SJCRH30 (cell line): ENCODE data around the gene APBA3. TPM values are rescaled to one million over a fixed set of nuclear protein-coding genes. Genes with fewer than 3 reads are reported as not detected.

Experiments
- DNase-seq, 2 experiments: peaks; one replicate each; pipeline ENCODE4 v3.0.0-alpha.2; 2015 to 2020
- H3K27ac ChIP-seq: fragments of 250-450 bp; sonication (Bioruptor Pico); 2 replicates; pipeline ENCODE4 v1.5.1; 2020; ENCODE audit warnings: mild to moderate bottlenecking, moderate library complexity
- H3K27me3 ChIP-seq: fragments of 250-450 bp; sonication (Bioruptor Pico); 2 replicates; pipeline ENCODE4 v1.5.1; 2020; ENCODE audit warnings: mild to moderate bottlenecking, moderate library complexity
- H3K36me3 ChIP-seq: fragments of 250-450 bp; sonication (Bioruptor Pico); 2 replicates; pipeline ENCODE4 v1.5.1; 2020; ENCODE audit warnings: mild to moderate bottlenecking, moderate library complexity
- H3K4me1 ChIP-seq: fragments of 250-450 bp; sonication (Bioruptor Pico); 2 replicates; pipeline ENCODE4 v1.5.1; 2020; ENCODE audit warnings: mild to moderate bottlenecking, moderate library complexity
- H3K4me3 ChIP-seq: fragments of 250-450 bp; sonication (Bioruptor Pico); 2 replicates; pipeline ENCODE4 v1.5.1; 2020; ENCODE audit warnings: mild to moderate bottlenecking, moderate library complexity
- H3K9me3 ChIP-seq: fragments of 250-450 bp; sonication (Bioruptor Pico); replicated peaks from 2 replicates; pipeline ENCODE4 v1.5.1; 2020; ENCODE audit warnings: mild to moderate bottlenecking, moderate library complexity
- total RNA-seq: library from RNA; depleted of rRNA; stranded (reverse); fragments of >200 nt; shearing (Covaris generic); gene quantifications from 2 replicates; pipeline ENCODE4 v1.2.3, GENCODE V29; 2014

The APBA3 gene
- total RNA-seq, 1 experiment from 2014 or later: 15.0 TPM

DNA sequence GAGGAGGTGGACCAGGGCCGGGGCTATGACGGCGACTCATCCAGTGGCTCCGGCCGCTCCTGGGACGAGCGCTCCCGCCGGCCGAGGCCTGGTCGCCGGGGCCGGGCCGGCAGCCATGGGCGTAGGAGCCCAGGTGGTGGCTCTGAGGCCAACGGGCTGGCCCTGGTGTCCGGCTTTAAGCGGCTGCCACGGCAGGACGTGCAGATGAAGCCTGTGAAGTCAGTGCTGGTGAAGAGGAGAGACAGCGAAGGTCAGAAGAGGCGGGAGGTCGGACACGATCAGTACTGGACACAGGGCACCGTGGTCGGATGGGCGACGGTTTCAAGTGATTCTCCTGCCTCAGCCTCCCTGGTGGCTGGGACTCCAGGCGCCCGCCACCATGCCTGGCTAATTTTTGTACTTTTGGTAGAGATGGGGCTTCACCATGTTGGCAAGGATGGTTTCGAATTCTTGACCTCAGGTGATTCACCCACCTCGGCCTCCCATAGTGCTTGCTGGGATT, 31.0 kb downstream of the APBA3 start:
- no peak for DNase-seq
- Histone ChIP-seq H3K36me3 (no peaks in the 10 kb centered on the region), H3K4me1 (no peaks in the 10 kb centered on the region), H3K27me3 (no peaks in the 10 kb centered on the region), H3K27ac (no peak overlapping the region), H3K9me3 (no peaks in the 10 kb centered on the region), H3K4me3 (no peak overlapping the region)

DNA sequence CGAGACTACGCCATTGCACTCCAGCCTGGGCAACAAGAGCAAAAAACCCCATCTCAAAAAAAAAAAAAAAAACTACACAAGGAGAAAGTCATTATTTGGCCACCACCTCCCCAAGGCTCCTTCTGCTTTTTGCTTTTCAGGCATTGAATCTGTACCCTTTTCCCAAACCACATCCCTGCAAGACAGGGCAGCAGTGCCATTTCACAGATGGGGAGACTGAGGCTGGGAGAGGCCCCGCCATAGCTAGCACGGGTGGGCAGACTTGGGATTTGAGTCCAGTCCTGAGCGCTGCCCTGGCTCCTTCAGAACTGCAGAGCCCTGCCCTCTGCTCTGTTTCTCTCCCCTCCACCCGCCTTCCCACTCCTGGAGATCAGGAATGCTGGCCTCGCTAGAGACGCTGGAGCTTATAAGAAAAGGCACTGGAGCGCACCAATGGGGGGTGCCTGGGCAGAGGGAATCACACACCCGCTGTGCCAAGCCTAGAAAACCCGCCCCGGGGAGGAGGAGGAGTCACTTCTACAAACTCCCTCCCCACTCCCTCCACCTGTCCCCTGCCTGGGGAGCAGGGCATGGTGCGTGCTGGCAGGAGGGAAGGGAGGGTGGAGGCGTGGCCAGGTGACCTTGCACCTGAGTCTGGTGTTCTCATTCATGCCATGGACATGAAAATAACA, 35.7 kb downstream of the APBA3 start:
- no peak for DNase-seq
- Histone ChIP-seq H3K4me3 (no peak overlapping the region), H3K4me1 (no peaks in the 10 kb centered on the region), H3K36me3 (no peaks in the 10 kb centered on the region), H3K9me3 (no peaks in the 10 kb centered on the region), H3K27ac (no peak overlapping the region), H3K27me3 (peaks cover 15% of the 10 kb centered on the region)

DNA sequence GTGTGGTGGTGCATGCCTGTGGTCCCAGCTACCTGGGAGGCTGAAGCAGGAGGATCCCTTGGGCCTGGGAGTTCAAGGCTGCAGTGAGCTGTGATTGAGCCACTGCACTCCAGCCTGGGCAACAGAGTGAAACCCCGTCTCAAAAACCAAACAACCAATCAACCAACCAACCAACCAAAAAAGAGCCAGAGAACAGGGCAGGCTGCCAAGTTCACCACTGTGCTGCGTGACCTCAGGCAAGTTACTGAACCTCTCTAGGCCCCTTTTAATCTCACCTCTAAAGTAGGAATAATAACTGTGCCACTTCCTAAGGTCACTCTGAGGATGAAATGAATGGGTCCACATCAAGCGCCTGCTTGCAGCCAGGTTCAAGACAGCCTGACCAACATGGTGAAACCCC, 36.4 kb downstream of the APBA3 start:
- no peak for DNase-seq
- Histone ChIP-seq H3K4me3 (no peak overlapping the region), H3K4me1 (no peaks in the 10 kb centered on the region), H3K27me3 (peaks cover 15% of the 10 kb centered on the region), H3K27ac (no peak overlapping the region), H3K36me3 (no peaks in the 10 kb centered on the region), H3K9me3 (no peaks in the 10 kb centered on the region)

DNA sequence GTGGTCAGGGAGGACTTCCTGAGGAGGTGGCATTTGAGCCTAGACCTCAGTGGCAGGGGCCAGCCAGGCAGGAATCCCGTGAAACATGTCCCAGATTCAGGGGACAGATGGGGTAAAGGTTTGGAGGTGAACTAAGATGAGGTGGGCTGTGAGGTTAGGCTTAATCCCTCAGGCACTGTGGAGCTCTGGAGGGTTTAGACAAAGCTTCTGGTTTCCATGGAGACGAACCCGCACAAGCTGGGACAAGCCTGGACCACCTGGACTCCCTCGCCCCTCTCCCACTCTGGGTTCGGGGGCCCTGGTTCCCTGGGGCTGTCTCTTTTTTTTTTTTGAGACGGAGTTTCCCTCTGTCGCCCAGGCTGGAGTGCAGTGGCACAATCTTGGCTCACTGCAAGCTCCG, 37.6 kb downstream of the APBA3 start:
- H3K27me3 ChIP-seq: peaks cover 22% of the 10 kb centered on the region
- no peaks in the 10 kb centered on the region for H3K36me3 ChIP-seq
- no peaks in the 10 kb centered on the region for H3K4me1 ChIP-seq
- DNase-seq: peak in 1 of 2 experiments; percentile 26
- H3K4me3 ChIP-seq: no peak overlapping the region
- no peak overlapping the region for H3K27ac ChIP-seq
- no peaks in the 10 kb centered on the region for H3K9me3 ChIP-seq

DNA sequence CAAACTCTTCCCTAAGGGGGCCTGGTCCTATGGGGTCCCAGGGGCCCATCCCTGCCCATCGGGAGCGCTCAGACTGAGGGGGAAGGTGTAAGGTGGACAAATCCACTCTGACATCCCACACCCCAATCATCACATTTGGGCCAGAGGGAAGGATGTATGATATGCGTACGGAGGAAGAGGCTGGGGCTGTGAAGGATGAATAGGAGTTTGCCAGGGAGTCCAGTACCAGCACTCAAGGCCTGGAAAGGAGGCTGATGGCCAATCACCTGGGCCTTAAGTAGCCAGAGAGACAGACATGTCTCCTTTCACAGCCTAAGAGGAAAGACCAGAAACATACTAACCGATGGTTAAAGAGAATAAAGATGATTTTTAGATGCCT, 38.4 kb downstream of the APBA3 start:
- Histone ChIP-seq H3K27me3 (peaks cover 23% of the 10 kb centered on the region), H3K4me3 (no peak overlapping the region), H3K4me1 (no peaks in the 10 kb centered on the region)

DNA sequence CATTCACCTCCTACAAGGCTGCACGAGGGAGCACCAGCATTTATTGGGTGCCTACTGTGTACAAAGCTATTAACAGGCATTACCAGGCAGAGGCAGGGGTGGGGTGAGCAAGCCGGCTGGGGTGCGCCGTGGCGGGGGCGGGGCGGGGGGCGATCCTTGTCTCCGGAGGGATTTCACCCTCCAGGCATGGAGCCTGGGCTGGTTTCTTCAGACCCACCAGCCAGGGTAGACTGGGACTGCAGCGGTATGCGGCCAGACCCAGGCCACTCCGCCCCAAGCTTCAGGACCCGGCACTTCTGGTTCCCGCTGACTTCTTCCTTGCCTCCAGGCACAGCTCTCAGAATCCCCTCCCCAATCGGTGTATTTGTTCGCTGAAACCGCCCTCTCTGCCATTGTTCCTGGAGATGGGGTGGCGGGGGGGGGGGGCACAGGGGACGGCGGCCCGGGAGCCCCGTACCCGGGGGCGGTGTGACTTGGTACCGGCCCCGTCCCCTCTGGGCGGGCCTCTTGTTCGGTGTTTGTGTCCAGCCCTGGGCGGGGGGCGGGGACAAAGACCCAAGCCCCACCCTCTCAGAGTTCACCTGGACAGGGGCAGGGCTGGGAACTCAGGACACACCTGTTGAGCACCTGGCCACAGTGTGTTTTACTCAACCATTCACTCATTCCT, 38.9 kb downstream of the APBA3 start:
- no peaks in the 10 kb centered on the region for H3K9me3 ChIP-seq

More for the DNA sequence above, 38.4 kb downstream of the APBA3 start:
- no peaks in the 10 kb centered on the region for H3K36me3 ChIP-seq
- H3K9me3 ChIP-seq: no peaks in the 10 kb centered on the region
- no peak overlapping the region for H3K27ac ChIP-seq
- DNase-seq: no peak

DNA sequence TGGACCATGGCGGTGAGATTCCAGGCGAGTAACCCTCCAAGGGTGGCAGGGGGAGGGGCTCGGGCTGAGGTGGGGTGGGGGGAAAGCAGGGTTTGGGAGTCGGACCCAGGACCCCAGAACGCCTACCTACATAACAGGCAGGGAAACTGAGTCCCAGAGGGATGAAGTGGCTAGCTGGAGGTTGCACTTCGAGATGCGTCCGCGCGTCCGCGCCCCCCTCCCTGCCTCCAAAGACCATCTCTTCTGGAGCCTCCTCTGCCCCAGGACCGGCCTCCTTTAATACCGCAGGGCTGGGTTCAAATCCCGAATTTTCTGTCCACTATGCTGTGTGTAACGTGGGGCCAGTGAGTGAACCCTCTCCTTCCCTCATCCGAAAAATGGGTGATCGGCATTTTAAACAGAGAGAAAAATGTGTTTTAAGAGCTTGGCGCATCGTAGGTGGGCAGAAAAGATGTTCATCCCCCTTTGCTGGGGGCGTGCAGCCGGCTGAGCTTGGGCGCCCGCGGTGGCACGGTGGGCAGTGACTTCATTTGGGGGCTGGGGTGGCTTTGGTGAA, 39.5 kb downstream of the APBA3 start:
- H3K9me3 ChIP-seq: no peaks in the 10 kb centered on the region
- no peak overlapping the region for H3K27ac ChIP-seq
- no peak overlapping the region for H3K4me3 ChIP-seq
- DNase-seq: no peak
- H3K36me3 ChIP-seq: no peaks in the 10 kb centered on the region
- H3K4me1 ChIP-seq: no peaks in the 10 kb centered on the region
- H3K27me3 ChIP-seq: peaks cover 23% of the 10 kb centered on the region

More for the DNA sequence above, 38.9 kb downstream of the APBA3 start:
- no peak for DNase-seq
- H3K4me3 ChIP-seq: no peak overlapping the region
- H3K4me1 ChIP-seq: no peaks in the 10 kb centered on the region
- peaks cover 23% of the 10 kb centered on the region for H3K27me3 ChIP-seq
- no peaks in the 10 kb centered on the region for H3K36me3 ChIP-seq
- H3K27ac ChIP-seq: no peak overlapping the region

DNA sequence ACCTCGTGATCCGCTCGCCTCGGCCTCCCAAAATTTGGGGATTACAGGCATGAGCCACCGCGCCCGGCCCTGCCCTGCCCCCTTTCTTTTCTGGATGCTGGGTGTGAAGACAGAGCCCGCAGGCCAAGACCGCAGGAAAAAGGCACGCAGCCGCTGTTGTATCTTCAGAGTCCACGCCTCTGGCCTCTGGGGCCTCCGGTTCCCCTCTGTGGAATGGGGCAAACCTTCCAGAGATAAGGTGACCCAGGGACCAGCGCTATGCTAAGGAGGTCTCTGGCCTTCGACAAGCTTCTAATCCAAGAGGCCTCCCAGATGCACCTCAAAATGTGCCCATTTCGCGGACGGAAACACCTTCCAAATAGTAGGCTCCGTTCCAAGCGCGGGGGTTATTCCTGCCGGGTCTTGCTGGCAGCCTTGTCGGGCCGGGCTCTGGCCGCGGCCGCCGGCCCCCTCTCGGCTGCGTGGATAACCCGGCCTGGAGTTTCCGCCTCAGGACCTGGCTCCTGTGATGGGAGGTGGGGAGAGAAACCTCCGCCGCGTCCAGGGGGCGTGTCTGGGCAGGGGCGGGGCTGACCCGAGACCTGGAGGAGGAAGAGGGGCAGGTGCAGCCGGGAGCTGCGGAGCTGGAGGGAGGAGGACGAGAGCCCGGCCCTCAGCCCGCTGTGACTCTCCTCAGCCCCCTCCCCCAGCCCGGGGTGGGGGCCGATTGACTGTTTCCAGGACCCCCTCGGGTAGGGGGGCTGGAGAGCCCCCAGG, 40.2 kb downstream of the APBA3 start:
- Histone ChIP-seq H3K9me3 (no peaks in the 10 kb centered on the region), H3K36me3 (no peaks in the 10 kb centered on the region), H3K4me1 (no peaks in the 10 kb centered on the region), H3K27ac (no peak overlapping the region), H3K4me3 (no peak overlapping the region), H3K27me3 (peaks cover 23% of the 10 kb centered on the region)
- DNase-seq: peak; percentile 82 to 84

DNA sequence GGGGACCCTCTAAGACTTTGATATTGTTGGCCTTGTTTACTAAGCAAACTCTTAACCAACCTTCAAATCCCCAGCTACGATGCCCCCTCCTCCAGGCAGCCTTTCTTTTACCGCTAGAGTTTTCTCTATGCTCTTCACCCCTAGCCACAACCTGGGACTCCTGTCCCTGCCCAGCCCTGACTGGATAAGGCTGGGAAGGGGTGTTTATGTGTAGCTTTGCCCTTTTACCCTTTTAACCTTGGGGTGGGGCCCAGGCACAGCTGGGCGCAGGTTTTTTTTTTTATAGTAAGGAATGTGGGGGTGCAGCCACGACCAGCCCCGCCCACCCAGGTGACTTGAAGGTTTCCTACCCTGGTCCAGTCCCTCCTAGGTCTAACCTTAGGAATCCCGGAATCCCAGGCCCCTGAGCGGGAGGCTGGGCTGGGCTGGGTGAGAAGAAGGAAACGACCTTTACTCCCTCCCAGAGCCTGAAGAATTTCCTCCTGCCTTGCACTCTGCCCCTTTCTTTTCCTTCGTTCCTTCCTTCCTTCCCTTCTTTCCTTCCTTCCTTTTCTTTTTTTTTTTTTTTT, 41.1 kb downstream of the APBA3 start:
- Histone ChIP-seq H3K4me3 (no peak overlapping the region), H3K27me3 (peaks cover 23% of the 10 kb centered on the region), H3K27ac (no peak overlapping the region), H3K36me3 (no peaks in the 10 kb centered on the region), H3K4me1 (no peaks in the 10 kb centered on the region), H3K9me3 (no peaks in the 10 kb centered on the region)
- DNase-seq: no peak

DNA sequence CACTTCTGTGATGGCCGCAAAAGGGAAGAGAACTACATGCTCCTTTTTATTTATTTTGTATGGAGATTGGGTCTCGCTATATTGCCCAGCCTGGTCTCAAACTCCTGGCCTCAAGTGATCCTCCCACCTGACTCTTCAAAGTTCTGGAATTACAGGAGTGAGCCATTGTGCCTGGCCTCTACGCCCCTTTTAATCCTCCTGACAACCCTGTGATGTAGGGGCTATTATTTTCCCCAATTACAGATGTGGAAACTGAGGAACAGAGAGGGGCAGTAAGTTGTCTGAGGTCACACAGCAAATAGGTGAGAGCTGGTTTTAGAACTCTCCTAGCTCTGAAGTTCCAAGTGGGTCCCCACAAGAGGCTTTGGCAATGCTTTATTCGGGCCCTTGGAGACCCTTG, 41.6 kb downstream of the APBA3 start:
- Histone ChIP-seq H3K4me1 (no peaks in the 10 kb centered on the region), H3K27ac (no peak overlapping the region), H3K4me3 (no peak overlapping the region), H3K27me3 (peaks cover 23% of the 10 kb centered on the region), H3K9me3 (no peaks in the 10 kb centered on the region), H3K36me3 (no peaks in the 10 kb centered on the region)
- no peak for DNase-seq

DNA sequence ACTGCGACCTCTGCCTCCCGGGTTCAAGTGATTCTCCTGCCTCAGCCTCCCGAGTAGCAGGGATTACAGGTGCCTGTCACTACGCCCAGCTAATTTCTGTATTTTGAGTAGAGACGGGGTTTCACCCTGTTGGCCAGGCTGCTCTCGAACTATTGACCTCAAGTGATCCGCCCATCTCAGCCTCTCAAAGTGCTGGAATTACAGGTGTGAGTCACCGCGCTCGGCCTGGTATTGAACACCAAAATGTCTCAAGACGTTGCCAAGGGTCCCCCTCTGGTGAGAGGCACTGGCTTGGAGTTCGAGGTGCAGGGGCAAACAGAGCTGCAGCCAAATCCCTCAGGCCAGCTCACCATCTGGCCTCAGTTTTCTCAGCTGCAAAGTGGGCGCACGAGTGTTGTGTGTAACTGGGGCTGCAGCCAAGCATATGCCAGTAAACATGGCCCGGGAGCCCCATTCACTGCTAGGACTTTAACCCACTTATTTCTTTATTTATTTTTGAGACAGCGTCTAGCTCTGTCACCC, 45.3 kb downstream of the APBA3 start:
- H3K27ac ChIP-seq: no peak overlapping the region
- no peaks in the 10 kb centered on the region for H3K4me1 ChIP-seq
- no peaks in the 10 kb centered on the region for H3K9me3 ChIP-seq
- H3K36me3 ChIP-seq: no peaks in the 10 kb centered on the region
- H3K4me3 ChIP-seq: no peak overlapping the region
- peaks cover 17% of the 10 kb centered on the region for H3K27me3 ChIP-seq
- no peak for DNase-seq

DNA sequence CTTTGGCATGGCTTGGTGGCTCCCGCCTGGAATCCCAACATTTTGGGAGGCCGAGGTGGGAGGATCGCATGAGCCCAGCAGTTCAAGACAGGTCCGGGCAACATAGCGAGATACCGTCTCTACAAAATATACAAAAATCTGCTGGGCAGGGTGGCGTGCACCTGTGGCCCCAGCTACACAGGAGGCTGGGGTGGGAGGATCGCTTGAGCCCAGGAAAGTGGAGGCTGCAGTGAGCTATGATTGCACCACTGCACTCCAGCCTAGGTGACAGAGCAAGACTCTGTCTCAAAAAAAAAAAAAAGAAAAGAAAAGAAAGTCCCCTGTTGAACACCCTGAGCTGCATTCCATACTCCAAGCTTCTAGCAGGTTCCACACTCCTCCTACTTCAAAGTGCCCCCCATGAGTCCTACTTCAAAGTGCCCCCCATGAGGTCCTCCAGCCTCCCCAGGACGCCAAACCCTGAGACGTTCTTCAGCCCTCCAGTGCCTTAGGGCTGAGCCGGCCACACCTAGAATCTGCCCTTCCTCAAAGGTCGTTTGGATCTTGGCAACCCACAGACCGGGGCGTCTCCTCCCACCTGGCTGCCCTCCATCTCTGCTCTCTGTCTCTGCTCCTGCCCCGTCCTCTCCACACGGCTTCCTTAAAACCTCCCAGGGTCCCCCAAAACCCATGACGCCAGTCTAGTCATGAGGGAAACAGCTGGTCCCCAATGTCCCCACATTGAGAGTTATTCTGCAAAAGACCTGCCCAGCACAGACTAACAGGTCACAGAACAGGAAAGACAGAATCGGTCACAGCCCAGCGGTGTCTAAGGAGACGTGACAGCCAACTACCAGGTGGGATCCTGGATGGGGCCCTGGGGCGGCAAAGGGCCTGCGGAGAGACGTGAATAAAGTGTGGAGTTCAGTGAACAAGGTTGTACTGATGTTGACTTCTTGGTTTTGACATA, 48.6 kb downstream of the APBA3 start:
- DNase-seq: no peak
- no peak overlapping the region for H3K27ac ChIP-seq
- H3K9me3 ChIP-seq: no peaks in the 10 kb centered on the region
- no peaks in the 10 kb centered on the region for H3K36me3 ChIP-seq
- no peaks in the 10 kb centered on the region for H3K4me1 ChIP-seq
- peaks cover 25% of the 10 kb centered on the region for H3K27me3 ChIP-seq
- H3K4me3 ChIP-seq: no peak overlapping the region

DNA sequence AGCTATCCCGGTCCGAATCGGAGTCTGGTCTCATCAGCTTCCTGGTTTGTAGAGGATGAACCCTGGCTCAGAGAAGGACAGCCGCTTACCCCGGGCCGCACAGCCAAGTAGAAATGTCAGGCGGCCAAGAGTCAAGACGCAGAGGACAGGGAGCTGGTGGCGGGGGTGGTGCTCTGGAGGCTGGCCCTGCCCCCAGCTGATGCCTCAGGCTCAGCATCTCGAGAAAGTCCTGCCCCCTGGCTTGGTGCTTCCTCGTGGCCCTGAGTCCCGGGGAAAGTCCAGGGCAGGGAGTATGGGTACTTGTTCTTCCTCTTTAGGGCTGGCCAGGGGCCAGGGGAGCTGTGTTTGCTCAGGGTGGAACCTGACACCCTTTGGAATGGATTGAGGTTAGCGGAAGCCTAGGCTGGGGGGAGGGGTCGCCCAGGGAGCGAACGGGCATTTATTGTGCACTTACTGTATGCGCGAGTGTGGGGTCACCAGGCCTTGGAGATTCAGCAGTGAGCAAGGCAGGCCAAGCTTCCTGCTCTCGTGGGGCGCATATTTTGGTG, 51.2 kb downstream of the APBA3 start:
- peak; percentile 69 for DNase-seq
- Histone ChIP-seq H3K4me1 (no peaks in the 10 kb centered on the region), H3K9me3 (no peaks in the 10 kb centered on the region), H3K36me3 (no peaks in the 10 kb centered on the region), H3K27ac (no peak overlapping the region), H3K27me3 (peaks cover 28% of the 10 kb centered on the region), H3K4me3 (no peak overlapping the region)
